GM21529 (cell line): ENCODE data around the gene STAG1.
"Not testable (repeated sequence)": the region's sequence is repeated elsewhere in the genome, so short reads cannot be mapped to it uniquely, and the experiment has no call there.

Source experiments
- ATAC-seq: cut with Tn5 transposase; IDR thresholded peaks from one replicate; pipeline ENCODE4 v1.9.1; 2021; ENCODE audit not compliant: unreplicated experiment

STAG1 gene

GRCh38 chr3:136651581-136651980 is 100.6 kb downstream of the STAG1 start:
- ATAC-seq: no peak

DNA sequence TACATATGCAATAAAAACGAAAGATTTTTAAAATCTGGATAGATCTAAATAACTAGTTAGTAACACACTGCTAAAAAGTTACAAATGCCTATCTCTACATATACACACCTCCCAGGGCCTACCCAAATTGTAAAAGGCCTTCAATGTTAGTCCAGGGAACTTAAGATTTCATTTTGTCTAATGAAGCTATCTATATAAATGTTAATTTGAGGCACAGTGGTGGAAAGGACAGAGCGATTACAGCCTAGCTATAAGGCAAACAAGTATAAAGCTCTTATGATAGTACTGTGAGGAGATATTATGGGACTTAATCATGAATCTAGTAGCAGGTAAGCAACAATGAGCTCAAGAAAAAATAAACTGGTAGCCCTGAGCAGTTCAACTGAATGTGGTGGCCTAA is 101.7 kb downstream of the STAG1 start:
- ATAC-seq: no peak

DNA sequence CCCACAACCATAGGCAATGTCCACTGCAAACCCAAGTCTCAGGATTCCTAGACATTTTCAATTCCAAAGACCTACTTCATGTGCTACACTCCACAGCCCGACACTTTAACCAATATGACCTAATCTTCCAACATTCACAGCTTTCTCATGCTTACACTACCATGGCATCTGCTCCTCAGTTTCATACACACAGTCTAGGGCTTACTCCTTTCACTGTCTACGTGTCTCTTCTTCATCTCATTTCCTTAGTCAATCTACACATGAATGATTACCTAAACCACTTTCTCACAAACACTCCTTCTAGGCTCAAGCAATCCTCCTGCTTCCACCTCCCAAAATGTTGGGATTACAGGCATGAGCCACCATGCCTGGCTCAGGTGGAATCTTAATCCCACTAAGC is 106.3 kb downstream of the STAG1 start:
- no peak for ATAC-seq

DNA sequence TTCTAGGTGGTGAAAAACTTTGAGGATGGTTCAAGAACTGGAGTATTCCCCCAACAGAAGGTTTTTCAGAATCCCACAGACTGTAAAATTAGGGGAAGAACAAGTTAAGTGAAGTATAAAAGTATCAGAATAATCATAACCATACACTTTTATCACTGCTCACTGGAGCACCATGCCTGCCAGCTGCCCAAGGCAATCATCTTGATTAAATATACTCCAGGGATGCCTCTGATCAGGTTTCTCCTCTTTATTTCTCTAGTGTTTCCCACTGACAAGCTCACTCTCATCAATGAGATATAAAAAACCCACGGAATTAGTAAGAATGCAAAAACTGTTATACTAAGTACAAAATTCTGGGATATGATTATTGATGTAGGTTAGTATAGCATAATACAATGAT is 108.0 kb downstream of the STAG1 start:
- no peak for ATAC-seq

DNA sequence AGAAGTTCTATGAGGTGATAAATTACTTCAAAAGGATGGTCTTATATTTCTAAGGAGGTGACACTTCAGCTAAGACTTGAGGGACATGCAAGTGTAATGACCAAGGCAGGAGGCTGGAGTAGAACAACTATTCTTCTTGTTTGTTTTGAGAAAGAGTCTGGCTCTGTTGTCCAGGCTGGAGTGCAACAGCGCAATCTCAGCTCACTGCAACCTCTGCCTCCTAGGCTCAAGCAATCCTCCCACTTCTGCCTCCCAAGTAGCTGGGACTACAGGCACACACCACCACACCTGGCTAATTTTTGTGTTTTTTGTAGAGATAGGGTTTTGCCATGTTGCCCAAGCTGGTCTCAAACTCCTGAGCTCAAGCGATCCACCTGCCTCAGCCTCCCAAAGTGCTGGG is 108.8 kb downstream of the STAG1 start:
- ATAC-seq: not testable (repeated sequence)

DNA sequence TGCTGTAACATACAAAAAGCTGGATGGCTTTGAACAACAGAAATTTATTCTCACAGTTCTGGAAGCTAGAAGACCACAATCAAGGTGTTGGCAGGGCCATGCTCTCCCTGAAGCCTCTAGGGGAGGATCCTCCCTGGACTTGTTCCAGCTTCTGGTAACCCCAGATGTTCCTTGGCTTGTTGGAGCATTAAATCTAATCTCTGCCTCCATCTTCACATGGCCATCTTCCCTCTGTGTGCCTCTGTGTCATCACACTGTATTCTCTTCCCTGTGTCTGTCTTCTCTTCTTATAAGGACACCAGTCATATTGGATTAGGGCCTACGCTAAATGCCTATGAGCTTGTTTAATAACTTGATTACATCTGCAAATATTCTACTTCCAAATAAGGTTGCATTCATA is 109.5 kb downstream of the STAG1 start:
- ATAC-seq: no peak

DNA sequence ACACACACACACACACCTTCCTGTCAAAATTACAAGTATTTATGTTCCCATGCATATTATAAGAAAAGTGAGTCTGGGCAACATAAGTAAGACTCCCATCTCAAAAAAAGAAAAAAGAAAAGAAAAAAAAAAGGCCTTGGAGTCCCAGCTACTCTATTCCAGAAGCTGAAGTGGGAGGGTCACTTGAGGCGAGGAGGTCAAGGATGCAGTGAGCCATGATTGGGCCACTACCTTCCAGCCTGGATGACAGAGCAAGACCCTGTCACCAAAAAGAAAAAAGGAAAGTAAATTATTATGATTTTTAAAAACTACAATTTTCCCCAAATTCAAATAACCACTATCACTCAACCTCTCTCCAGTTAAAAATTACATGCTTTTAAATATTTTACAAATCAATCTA is 113.1 kb downstream of the STAG1 start:
- ATAC-seq: no peak

DNA sequence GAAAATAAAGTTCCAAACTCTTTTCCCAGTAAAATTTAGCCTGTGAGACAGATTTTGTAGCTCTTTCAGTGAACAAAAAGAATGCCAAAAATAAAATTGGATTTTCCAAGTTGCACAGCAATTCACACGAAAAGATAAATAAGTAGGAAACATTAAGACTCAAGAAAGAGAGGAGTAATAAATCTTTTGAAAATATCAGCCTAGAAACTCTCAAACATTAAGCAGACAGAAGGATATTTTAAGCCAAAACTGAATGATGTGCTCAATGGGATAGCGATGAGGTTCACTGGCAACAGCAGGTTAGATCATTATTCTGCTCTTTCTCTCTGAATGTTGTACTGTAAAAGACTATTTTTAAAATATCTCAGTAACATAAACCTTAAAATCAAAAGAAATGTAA is 115.0 kb downstream of the STAG1 start:
- no peak for ATAC-seq

GRCh38 chr3:136634821-136635220 is 117.4 kb downstream of the STAG1 start:
- no peak for ATAC-seq

DNA sequence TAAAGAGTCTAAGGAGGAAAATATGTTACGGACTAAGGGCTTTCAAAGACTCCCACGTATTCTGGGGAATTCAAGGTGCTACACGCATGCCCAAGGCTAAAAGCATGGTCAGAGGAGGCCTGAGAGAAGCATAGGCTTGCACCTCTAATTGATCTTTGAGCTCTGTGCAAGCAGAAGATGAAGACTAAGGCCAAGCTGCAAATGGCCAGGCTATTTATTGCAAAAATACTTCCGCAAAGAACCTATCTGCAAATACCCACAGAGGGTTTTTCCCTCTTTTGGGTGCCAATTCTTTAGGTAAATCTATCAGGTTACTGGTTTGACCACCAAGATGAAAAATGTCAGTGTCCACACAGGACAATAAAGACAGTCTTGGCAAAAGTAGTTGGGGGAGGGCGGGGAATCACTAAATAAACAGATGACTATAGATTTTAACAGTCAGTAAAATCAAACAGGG is 119.5 kb downstream of the STAG1 start:
- ATAC-seq: no peak

DNA sequence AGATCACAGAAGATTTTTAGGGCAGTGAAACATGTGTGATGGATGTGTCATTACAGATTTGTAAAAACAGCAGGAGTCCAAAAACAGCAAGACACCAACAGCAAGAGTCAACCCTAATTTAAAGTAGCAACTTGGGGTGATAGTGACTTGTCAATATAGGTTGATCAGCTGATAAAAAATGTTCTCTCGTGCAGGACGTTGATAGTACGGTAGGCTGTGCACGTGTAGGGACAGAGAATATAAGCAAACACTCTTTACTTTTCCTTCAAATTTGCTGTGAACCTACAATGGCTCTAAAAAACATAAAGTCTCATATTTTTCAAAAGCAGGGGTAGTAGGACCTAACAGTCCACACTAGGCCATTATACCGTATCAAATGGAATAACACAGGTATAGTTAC is 120.8 kb downstream of the STAG1 start:
- no peak for ATAC-seq

GRCh38 chr3:136630915-136631314 is 121.3 kb downstream of the STAG1 start:
- ATAC-seq: no peak

DNA sequence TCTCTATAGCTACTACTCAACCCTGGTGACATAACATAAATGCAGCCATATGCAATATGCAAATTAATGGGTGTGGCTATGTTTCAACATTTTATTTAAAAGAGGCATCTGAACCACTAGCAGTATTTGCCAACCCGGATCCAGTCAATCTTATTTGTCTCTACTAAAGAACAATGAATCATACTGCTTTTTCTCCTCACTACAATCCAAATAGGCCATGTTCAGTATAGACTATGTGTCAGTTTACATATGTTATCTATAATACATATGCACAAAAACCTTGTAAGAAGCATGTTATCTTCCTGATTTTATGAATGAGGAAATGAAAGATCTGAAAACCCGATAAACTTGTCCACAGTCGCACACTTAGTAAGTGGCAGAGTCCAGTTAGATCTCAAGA is 125.7 kb downstream of the STAG1 start:
- no peak for ATAC-seq

GRCh38 chr3:136624894-136625815 is 127.0 kb downstream of the STAG1 start:
- ATAC-seq: no peak

GRCh38 chr3:136624371-136624770 is 127.8 kb downstream of the STAG1 start:
- ATAC-seq: no peak

GRCh38 chr3:136621628-136622027 is 130.6 kb downstream of the STAG1 start:
- ATAC-seq: no peak

DNA sequence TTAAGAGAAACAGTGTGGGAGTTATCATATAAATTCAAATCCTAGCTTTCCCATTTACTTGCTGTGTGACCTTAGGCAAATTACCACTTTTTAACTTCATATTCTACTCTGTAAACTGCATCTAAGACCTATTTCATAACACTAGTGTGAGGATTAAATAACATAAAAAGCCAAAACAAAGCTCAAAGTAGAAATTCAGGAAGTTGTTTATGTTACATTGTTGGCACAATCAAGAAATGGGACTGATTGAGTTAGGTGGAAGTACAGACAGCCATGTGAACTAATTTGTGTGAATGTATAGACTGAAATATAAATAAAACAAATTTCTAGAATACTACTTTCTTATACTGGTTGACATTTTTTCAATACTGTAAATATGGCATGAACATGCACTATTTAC is 131.7 kb downstream of the STAG1 start:
- ATAC-seq: no peak

- ATAC-seq: not testable (repeated sequence)
Observed at GRCh38 chr3:136617969-136618525, 134.1 kb downstream of the STAG1 start.

GRCh38 chr3:136617198-136617597 is 135.0 kb downstream of the STAG1 start:
- ATAC-seq: no peak

GRCh38 chr3:136612512-136612911 is 139.7 kb downstream of the STAG1 start:
- no peak for ATAC-seq

DNA sequence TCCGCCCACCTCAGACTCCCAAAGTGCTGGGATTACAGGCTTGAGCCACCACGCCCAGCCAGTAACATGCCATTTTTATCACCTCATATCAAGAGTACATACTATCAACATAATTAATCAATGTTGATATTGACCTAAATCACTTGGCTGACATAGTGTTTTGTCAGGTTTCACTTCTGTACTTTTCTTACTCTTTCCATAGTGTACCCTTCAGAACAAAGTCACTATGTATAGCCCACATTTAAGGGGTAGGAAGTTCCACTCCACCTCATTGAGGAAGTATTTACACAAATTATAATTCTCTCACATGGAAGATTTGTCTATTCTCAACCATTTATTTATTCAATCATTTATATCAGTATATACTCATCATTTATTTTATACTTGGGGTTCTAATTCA is 145.2 kb downstream of the STAG1 start:
- no peak for ATAC-seq

DNA sequence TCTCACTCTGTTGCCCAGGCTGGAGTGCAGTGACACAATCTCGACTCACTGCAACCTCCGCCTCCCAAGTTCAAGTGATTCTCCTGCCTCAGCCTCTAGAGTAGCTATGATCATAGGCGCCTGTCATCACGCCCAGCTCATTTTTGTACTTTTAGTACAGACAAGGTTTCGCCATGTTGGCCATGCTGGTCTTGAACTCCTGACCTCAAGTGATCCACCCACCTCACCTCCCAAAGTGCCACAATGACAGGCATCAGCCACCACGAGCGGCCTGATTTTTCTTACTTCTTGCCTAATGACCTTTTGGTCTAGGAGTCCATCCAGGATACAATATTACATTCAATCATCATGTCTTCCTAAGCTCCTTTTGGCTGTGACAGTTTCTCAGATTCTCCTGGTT is 146.0 kb downstream of the STAG1 start:
- ATAC-seq: not testable (repeated sequence)

DNA sequence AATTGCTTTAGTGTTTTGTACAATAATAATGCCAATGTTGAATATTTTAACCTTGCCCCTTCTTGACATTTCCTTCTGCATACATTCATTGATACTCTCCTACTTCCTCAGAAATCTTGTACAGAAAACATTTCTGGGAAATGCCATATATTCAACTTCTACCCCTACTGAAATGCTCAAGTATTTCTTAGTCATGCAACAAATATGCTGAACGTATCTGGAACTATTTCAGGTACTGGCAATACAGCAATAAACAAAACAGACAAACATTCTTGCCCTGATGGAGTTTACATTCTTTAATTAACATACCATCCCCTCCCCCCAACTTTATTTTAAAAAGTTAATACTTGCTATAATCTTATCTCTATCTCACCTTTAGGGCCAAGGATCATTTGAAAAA is 147.2 kb downstream of the STAG1 start:
- ATAC-seq: no peak
